Testis (tissue), 3 donors: ENCODE measurements around the gene KRT6B. TPM values are rescaled to one million over a fixed set of nuclear protein-coding genes. Genes with fewer than 3 reads are reported as not detected.

Experiments used
- DNase-seq: peaks from one replicate; pipeline ENCODE4 v3.0.0-alpha.2; 2019
- H3K27ac ChIP-seq, 2 donors: fragments of 200-600 bp; sonication (generic); one replicate each; pipeline ENCODE4 v1.5.1; 2019
- H3K27me3 ChIP-seq: fragments of 200-600 bp; sonication (generic); one replicate; pipeline ENCODE4 v1.5.1; 2019
- H3K36me3 ChIP-seq: fragments of 200-600 bp; sonication (generic); one replicate; pipeline ENCODE4 v1.5.1; 2017; ENCODE audit warnings: low read depth; ENCODE audit errors: missing control alignments
- H3K4me1 ChIP-seq: fragments of 200-600 bp; sonication (generic); one replicate; pipeline ENCODE4 v1.5.1; 2019
- H3K4me3 ChIP-seq, 2 donors: fragments of 200-600 bp; sonication (generic); one replicate each; pipeline ENCODE4 v1.5.1; 2017 to 2019
- H3K9me3 ChIP-seq: fragments of 200-600 bp; sonication (generic); one replicate; pipeline ENCODE4 v1.5.1; 2017
- CTCF ChIP-seq, 3 experiments: fragments of 450-650 bp in 2 of 3; fragments of 200-600 bp in 1 of 3; sonication (generic) in 1 of 3; IDR thresholded peaks; one replicate each; pipeline ENCODE4 v1.5.1; 2016 to 2019; ENCODE audit warnings: antibody characterized with exemption in 3 of 3, mild to moderate bottlenecking in 2 of 3, moderate library complexity in 1 of 3
- POLR2A ChIP-seq: fragments of 450-650 bp; IDR thresholded peaks from one replicate; pipeline ENCODE4 v1.6.1; 2017; ENCODE audit warnings: antibody characterized with exemption, mild to moderate bottlenecking, moderate library complexity
- WGBS, 2 donors: methylation state at CpG; one replicate each; pipeline ENCODE4 v1.1.5; 2018; 5-methylcytosine and 5-hydroxymethylcytosine counted together
- intact Hi-C: fragments of 100-400 bp; cut with DNase I; formaldehyde crosslinking; loops from one replicate; pipeline ENCODE4 v1.15.1; 2023; ENCODE audit warnings: low total_unique reads
- polyA plus RNA-seq: library from polyadenylated mRNA; stranded (reverse); fragments of 350-450 nt; fragmentation: Illumina TruSeq; extraction: RNeasy Lipid Tissue Mini Kit (QIAGEN cat#74804); gene quantifications from one replicate; pipeline ENCODE4 v1.2.3, GENCODE V29; 2014; ENCODE audit warnings: low read depth, low replicate concordance; ENCODE audit not compliant: insufficient read depth
- total RNA-seq, 2 donors: library from RNA; depleted of rRNA; stranded (reverse); fragments of >200 nt; gene quantifications; one replicate each; pipeline ENCODE4 v1.2.3, GENCODE V29; 2016

Gene KRT6B
- total and polyA plus RNA-seq, 3 donors from 2014 or later = 0.19 TPM; not detected in 2

- DNase-seq = no peak
- H3K4me3 ChIP-seq = no peak overlapping the region
- TF ChIP-seq POLR2A (no peak), CTCF (IDR thresholded peaks at IDR 0.05) (no peak)
- no peaks in the 10 kb centered on the region for H3K4me1 ChIP-seq
- no peaks in the 10 kb centered on the region for H3K36me3 ChIP-seq
- WGBS, 2 donors = 85 to 95% methylated on average over 1 of the region's 1 CpG
- H3K27me3 ChIP-seq = no peaks in the 10 kb centered on the region
- H3K27ac ChIP-seq = no peak overlapping the region
- intact Hi-C loops = no loop called here
- H3K9me3 ChIP-seq = no peaks in the 10 kb centered on the region
Observed at GRCh38 chr12:52398176-52398575, 53.8 kb downstream of the KRT6B start.

GRCh38 chr12:52396656-52397055, 55.3 kb downstream of the KRT6B start:
- Histone ChIP-seq H3K27ac (no peak overlapping the region), H3K4me3 (no peak overlapping the region), H3K27me3 (no peaks in the 10 kb centered on the region), H3K36me3 (no peaks in the 10 kb centered on the region), H3K4me1 (peaks cover 3% of the 10 kb centered on the region), H3K9me3 (no peaks in the 10 kb centered on the region)
- no peak for TF ChIP-seq POLR2A
- no peak for TF ChIP-seq CTCF (IDR thresholded peaks at IDR 0.05)
- WGBS, 2 donors = 90 to 91% methylated on average over 8 of the region's 8 CpGs
- intact Hi-C loops = no loop called here
- no peak for DNase-seq

Other genes starting within 250 kb of the KRT6B start
- gene KRT7, start 218.9 kb downstream of the KRT6B start, total RNA-seq = 1 to 10 TPM; 3.3 to 6.9 TPM
- gene KRT7, start 218.9 kb downstream of the KRT6B start, polyA plus RNA-seq = 19.3 TPM
- gene KRT86, start 177.5 kb downstream of the KRT6B start, total RNA-seq = 1 to 10 TPM; 2.3 to 3.2 TPM
- gene KRT86, start 177.5 kb downstream of the KRT6B start, polyA plus RNA-seq = 4.0 TPM
- under 1 TPM in 1 of 2 donors, not detected in 1; 0.74 TPM for gene KRT81, start 160.6 kb downstream of the KRT6B start, total RNA-seq
- gene KRT81, start 160.6 kb downstream of the KRT6B start, polyA plus RNA-seq = not detected
- gene KRT83, start 130.7 kb downstream of the KRT6B start, total RNA-seq = 1 to 10 TPM in 1 of 2 donors, under 1 TPM in 1; 0.39 to 1.2 TPM
- gene KRT83, start 130.7 kb downstream of the KRT6B start, polyA plus RNA-seq = 0.44 TPM
- under 1 TPM; 0.71 to 0.74 TPM for gene KRT85, start 84.7 kb downstream of the KRT6B start, total RNA-seq
- 1.5 TPM for gene KRT85, start 84.7 kb downstream of the KRT6B start, polyA plus RNA-seq
- gene KRT84, start 66.5 kb downstream of the KRT6B start, total RNA-seq = under 1 TPM in 1 of 2 donors, not detected in 1; 0.43 TPM
- not detected for gene KRT84, start 66.5 kb downstream of the KRT6B start, polyA plus RNA-seq
- gene KRT82, start 45.8 kb downstream of the KRT6B start, total RNA-seq = not detected
- gene KRT82, start 45.8 kb downstream of the KRT6B start, polyA plus RNA-seq = not detected
- under 1 TPM in 1 of 2 donors, not detected in 1; 0.19 TPM for gene KRT75, start 17.8 kb downstream of the KRT6B start, total RNA-seq
- gene KRT75, start 17.8 kb downstream of the KRT6B start, polyA plus RNA-seq = not detected
- under 1 TPM in 1 of 2 donors, not detected in 1; 0.16 TPM for gene KRT6C, start 21.7 kb upstream of the KRT6B start, total RNA-seq
- not detected for gene KRT6C, start 21.7 kb upstream of the KRT6B start, polyA plus RNA-seq
- under 1 TPM; 0.19 to 0.63 TPM for gene KRT6A, start 41.1 kb upstream of the KRT6B start, total RNA-seq
- gene KRT6A, start 41.1 kb upstream of the KRT6B start, polyA plus RNA-seq = 1.5 TPM
- 1 to 10 TPM in 1 of 2 donors, under 1 TPM in 1; 0.39 to 1.1 TPM for gene KRT5, start 68.2 kb upstream of the KRT6B start, total RNA-seq
- gene KRT5, start 68.2 kb upstream of the KRT6B start, polyA plus RNA-seq = 2.6 TPM
- under 1 TPM in 1 of 2 donors, not detected in 1; 0.12 TPM for gene KRT71, start 101.0 kb upstream of the KRT6B start, total RNA-seq
- not detected for gene KRT71, start 101.0 kb upstream of the KRT6B start, polyA plus RNA-seq
- gene KRT74, start 121.7 kb upstream of the KRT6B start, total RNA-seq = 1 to 10 TPM in 1 of 2 donors, under 1 TPM in 1; 0.87 to 3.9 TPM
- gene KRT74, start 121.7 kb upstream of the KRT6B start, polyA plus RNA-seq = 2.2 TPM
- gene KRT72, start 149.3 kb upstream of the KRT6B start, total RNA-seq = 10 to 100 TPM; 11.7 to 16.5 TPM
- gene KRT72, start 149.3 kb upstream of the KRT6B start, polyA plus RNA-seq = 85.0 TPM
- gene KRT73, start 166.4 kb upstream of the KRT6B start, total RNA-seq = under 1 TPM in 1 of 2 donors, not detected in 1; 0.16 TPM
- gene KRT73, start 166.4 kb upstream of the KRT6B start, polyA plus RNA-seq = not detected
- not detected for gene KRT2, start 200.1 kb upstream of the KRT6B start, total RNA-seq
- not detected for gene KRT2, start 200.1 kb upstream of the KRT6B start, polyA plus RNA-seq
- gene KRT1, start 228.3 kb upstream of the KRT6B start, total RNA-seq = not detected
- gene KRT1, start 228.3 kb upstream of the KRT6B start, polyA plus RNA-seq = 0.20 TPM